A204.1 (cell line): ENCODE measurements around the gene NR1I2.

ENCODE experiments used
- FAIRE-seq: peaks from 2 replicates; lab custom pipeline; 2012; peaks lifted over from hg19 to GRCh38; lab: Jason Lieb, UNC

The NR1I2 gene

GRCh38 chr3:119779731-119780383 lies 2.0 kb upstream of the NR1I2 start:
- no peak for FAIRE-seq

GRCh38 chr3:119782460-119782859 lies 559 bp downstream of the NR1I2 start:
- no peak for FAIRE-seq

- no peak for FAIRE-seq
Measured at GRCh38 chr3:119783255-119783654, 1.4 kb downstream of the NR1I2 start.

GRCh38 chr3:119783883-119784282 lies 2.0 kb downstream of the NR1I2 start:
- no peak for FAIRE-seq

- no peak for FAIRE-seq
Measured at GRCh38 chr3:119786409-119786808, 4.5 kb downstream of the NR1I2 start.

- FAIRE-seq: no peak
Measured at GRCh38 chr3:119790369-119790768, 8.5 kb downstream of the NR1I2 start.

GRCh38 chr3:119792270-119792669 lies 10.4 kb downstream of the NR1I2 start:
- FAIRE-seq: no peak

GRCh38 chr3:119794401-119794800 lies 12.5 kb downstream of the NR1I2 start:
- no peak for FAIRE-seq

GRCh38 chr3:119794971-119795612 lies 13.2 kb downstream of the NR1I2 start:
- no peak for FAIRE-seq

- no peak for FAIRE-seq
Measured at GRCh38 chr3:119795849-119796248, 13.9 kb downstream of the NR1I2 start.

GRCh38 chr3:119796368-119796767 lies 14.5 kb downstream of the NR1I2 start:
- no peak for FAIRE-seq

- FAIRE-seq: no peak
Measured at GRCh38 chr3:119796785-119797184, 14.9 kb downstream of the NR1I2 start.

- no peak for FAIRE-seq
Measured at GRCh38 chr3:119800844-119801243, 18.9 kb downstream of the NR1I2 start.

GRCh38 chr3:119808244-119808643 lies 26.3 kb downstream of the NR1I2 start:
- no peak for FAIRE-seq

- FAIRE-seq: no peak
Measured at GRCh38 chr3:119808843-119809242, 26.9 kb downstream of the NR1I2 start.

GRCh38 chr3:119809249-119810017 lies 27.5 kb downstream of the NR1I2 start:
- FAIRE-seq: no peak

- FAIRE-seq: no peak
Measured at GRCh38 chr3:119810018-119810435, 28.1 kb downstream of the NR1I2 start.

GRCh38 chr3:119812491-119813058 lies 30.7 kb downstream of the NR1I2 start:
- no peak for FAIRE-seq

- no peak for FAIRE-seq
Measured at GRCh38 chr3:119815716-119816115, 33.8 kb downstream of the NR1I2 start.

- no peak for FAIRE-seq
Measured at GRCh38 chr3:119817071-119817470, 35.2 kb downstream of the NR1I2 start.

- FAIRE-seq: no peak
Measured at GRCh38 chr3:119817583-119818363, 35.9 kb downstream of the NR1I2 start.

- FAIRE-seq: no peak
Measured at GRCh38 chr3:119818937-119819336, 37.0 kb downstream of the NR1I2 start.
